K562 (cell line): ENCODE data around the gene IRX1. TPM values are rescaled to one million over a fixed set of nuclear protein-coding genes. Genes with fewer than 3 reads are reported as not detected.

Experiments
- ATAC-seq: fragments of 200-7000 bp; cut with Tn5 transposase; 3 replicates; pipeline ENCODE4 v1.9.1; 2020; ENCODE audit warnings: moderate library complexity
- BruUV-seq: library from RNA; stranded (reverse); fragments of 400-500 nt; replicated peaks from 2 replicates; lab custom pipeline; 2021; lab: Mats Ljungman, UMichigan
- CTCF ChIA-PET: fragments of 300-600 bp; formaldehyde crosslinking; extraction: SDS; loops from one replicate; lab custom pipeline; 2021; ENCODE audit warnings: low intra/inter-chr PET ratio; lab: Yijun Ruan, JAX
- POLR2A ChIA-PET: fragments of 300-600, 350-650 bp; sonication (Branson Sonifier 250); formaldehyde crosslinking; extraction: SDS; loops from one replicate; lab custom pipeline; 2021; ENCODE audit warnings: antibody characterized with exemption, inconsistent platforms; lab: Yijun Ruan, JAX
- DNase-seq, 4 experiments: peaks; one replicate each; pipeline versions ENCODE4 v3.0.0 to v3.0.0-alpha.2; 2011 to 2018; ENCODE audit warnings: low spot score in 3 of 4, mixed read lengths in 3 of 4; ENCODE audit errors: extremely low read depth in 1 of 4
- FAIRE-seq: peaks from 2 replicates; lab custom pipeline; 2011; peaks lifted over from hg19 to GRCh38; lab: Jason Lieb, UNC
- H2AFZ ChIP-seq: 2 replicates; pipeline ENCODE4 v1.6.0; 2011; ENCODE audit warnings: low read depth, low read length, control low read depth, inconsistent platforms
- H3K27ac ChIP-seq: fragments of 200-600 bp; 3 replicates; pipeline ENCODE4 v1.8.0; 2011; ENCODE audit warnings: low read depth, mild to moderate bottlenecking, control low read depth, inconsistent platforms, low read length, moderate library complexity, mixed read lengths; ENCODE audit errors: extremely low read depth
- H3K27me3 ChIP-seq, 2 experiments: fragments of 300-600 bp in 1 of 2; 2 replicates in 1 of 2; 3 replicates in 1 of 2; pipeline versions ENCODE4 v1.6.0 to v1.8.0; 2011; ENCODE audit warnings: inconsistent platforms in 2 of 2, low read length in 2 of 2, mild to moderate bottlenecking in 1 of 2, mixed read lengths in 1 of 2, moderate library complexity in 1 of 2; ENCODE audit not compliant: control insufficient read depth in 2 of 2, insufficient read depth in 2 of 2
- H3K36me3 ChIP-seq: fragments of 300-600 bp; 3 replicates; pipeline ENCODE4 v1.8.0; 2011; ENCODE audit warnings: mild to moderate bottlenecking, low read length, inconsistent platforms; ENCODE audit not compliant: control insufficient read depth, insufficient read depth
- H3K4me1 ChIP-seq, 2 experiments: fragments of 200-600 bp in 1 of 2; replicated peaks in 1 of 2; 2 replicates in 1 of 2; 3 replicates in 1 of 2; pipeline versions ENCODE4 v1.5.1 to v1.8.0; 2011; ENCODE audit warnings: inconsistent platforms in 2 of 2, low read length in 2 of 2, mild to moderate bottlenecking in 1 of 2, mixed read lengths in 1 of 2, moderate library complexity in 1 of 2; ENCODE audit not compliant: control insufficient read depth in 2 of 2, insufficient read depth in 2 of 2
- H3K4me2 ChIP-seq: 2 replicates; pipeline ENCODE4 v1.6.1; 2011; ENCODE audit warnings: low read length, control low read depth, inconsistent platforms, mixed read lengths; ENCODE audit not compliant: insufficient read depth
- H3K4me3 ChIP-seq: fragments of 200-600 bp; sonication (generic), shearing (Covaris generic); 2 replicates; pipeline ENCODE4 v1.5.1; 2016; ENCODE audit warnings: control low read depth, inconsistent platforms
- H3K79me2 ChIP-seq: fragments of 200-600 bp; 3 replicates; pipeline ENCODE4 v1.8.0; 2011; ENCODE audit warnings: low read length, inconsistent platforms; ENCODE audit not compliant: control insufficient read depth, insufficient read depth
- H3K9ac ChIP-seq, 2 experiments: 2 replicates each; pipeline versions ENCODE4 v1.6.0 to v1.6.1; 2011; ENCODE audit warnings: low read depth in 2 of 2, low read length in 2 of 2, control low read depth in 1 of 2, inconsistent platforms in 1 of 2, mild to moderate bottlenecking in 1 of 2, mixed read lengths in 1 of 2; ENCODE audit not compliant: insufficient read depth in 1 of 2
- H3K9me1 ChIP-seq: one replicate; pipeline ENCODE4 v1.6.0; 2011; ENCODE audit warnings: inconsistent platforms, mild to moderate bottlenecking, low read length, moderate library complexity; ENCODE audit not compliant: control insufficient read depth, insufficient read depth
- H3K9me3 ChIP-seq: replicated peaks from 2 replicates; pipeline ENCODE4 v1.5.1; 2011; ENCODE audit warnings: low read depth, low read length, inconsistent platforms; ENCODE audit not compliant: control insufficient read depth, insufficient read depth
- H4K20me1 ChIP-seq: replicated peaks from 2 replicates; pipeline ENCODE4 v1.6.1; 2011; ENCODE audit warnings: low read length, inconsistent platforms, mixed read lengths; ENCODE audit not compliant: control insufficient read depth, insufficient read depth
- EGR1 ChIP-seq: fragments of 450-650 bp; conservative IDR thresholded peaks from 2 replicates; pipeline ENCODE4 v1.6.1; 2017; ENCODE audit warnings: mild to moderate bottlenecking
- FOXK2 ChIP-seq, 2 experiments: fragments of 450-650 bp; IDR thresholded peaks in 1 of 2; conservative IDR thresholded peaks in 1 of 2; 2 replicates each; pipeline ENCODE4 v1.6.1; 2016; ENCODE audit warnings: low read depth in 2 of 2, mild to moderate bottlenecking in 1 of 2
- KLF6 ChIP-seq: fragments of 250-450 bp; sonication (Bioruptor Pico); IDR thresholded peaks from 2 replicates; pipeline ENCODE4 v1.4.0; 2020; ENCODE audit warnings: mild to moderate bottlenecking, moderate library complexity, borderline replicate concordance
- LCOR ChIP-seq: sonication (generic); formaldehyde crosslinking; IDR thresholded peaks from 2 replicates; pipeline ENCODE4 v1.8.0; 2022; ENCODE audit warnings: mild to moderate bottlenecking, missing genetic modification reagents
- MTA3 ChIP-seq: fragments of 450-650 bp; formaldehyde crosslinking; IDR thresholded peaks from 2 replicates; pipeline ENCODE4 v1.6.1; 2017; ENCODE audit warnings: mild to moderate bottlenecking, borderline replicate concordance
- POLR2B ChIP-seq: fragments of 450-650 bp; IDR thresholded peaks from 2 replicates; pipeline ENCODE4 v1.6.1; 2018; ENCODE audit warnings: low read depth; ENCODE audit not compliant: partially characterized antibody
- RAD21 ChIP-seq, 2 experiments: fragments of 250-450 bp in 1 of 2; fragments of 450-650 bp in 1 of 2; sonication (Bioruptor Pico) in 1 of 2; formaldehyde crosslinking in 1 of 2; IDR thresholded peaks in 1 of 2; conservative IDR thresholded peaks in 1 of 2; 2 replicates each; pipeline versions ENCODE4 v1.4.0 to v1.8.0; 2020 to 2022; ENCODE audit warnings: mild to moderate bottlenecking in 2 of 2, moderate library complexity in 1 of 2
- ZNF75A ChIP-seq: fragments of 450-650 bp; formaldehyde crosslinking; IDR thresholded peaks from 2 replicates; pipeline ENCODE4 v1.4.0; 2020; ENCODE audit warnings: mild to moderate bottlenecking
- WGBS: fragments of 100-300 bp; shearing (Covaris generic); methylation state at CpG from one replicate; pipeline ENCODE4 v1.1.6; 2016; ENCODE audit warnings: low coverage, mixed read lengths; ENCODE audit not compliant: insufficient coverage; ENCODE audit errors: missing lambda C conversion rate; 5-methylcytosine and 5-hydroxymethylcytosine counted together
- in situ Hi-C: fragments of 300-500 bp; cut with MboI; formaldehyde crosslinking; loops from 4 replicates; pipeline ENCODE4 v1.15.0; 2018; ENCODE audit warnings: inconsistent platforms, mixed read lengths
- intact Hi-C: fragments of 100-400 bp; cut with micrococcal nuclease; formaldehyde crosslinking; loops from 2 replicates; pipeline ENCODE4 v1.14.2; 2022
- polyA plus RNA-seq, 8 experiments: library from polyadenylated mRNA; depleted of rRNA in 4 of 8; stranded (reverse) in 5 of 8; unstranded in 3 of 8; fragments of >200 nt; fragmentation: Nextera tagmentation in 2 of 8; fragmentation: Illumina TruSeq in 1 of 8; extraction: Ambion mirVana in 2 of 8; extraction: Trizol in 1 of 8; gene quantifications; 2 replicates each; pipeline versions ENCODE4 v1.2.1 to v1.2.3, GENCODE V29; 2011 to 2014; ENCODE audit warnings: inconsistent platforms in 1 of 8, missing spikeins in 1 of 8
- total RNA-seq, 7 experiments: library from RNA; depleted of rRNA in 6 of 7; stranded (reverse); fragments of >200 nt in 6 of 7; fragmentation: Illumina TruSeq in 2 of 7; extraction: Trizol in 2 of 7; gene quantifications; 2 replicates each; pipeline versions ENCODE4 v1.2.1 to v1.2.3, GENCODE V29; 2011 to 2021; ENCODE audit warnings: low replicate concordance in 1 of 7
- TF ChIP-seq, protein P1 (sequence below), 2 experiments: IDR thresholded peaks; 2 replicates each; pipeline ENCODE4 v1.6.1; 2011; ENCODE audit warnings: borderline replicate concordance in 1 of 2, control low read depth in 1 of 2, low read depth in 1 of 2, low read length in 1 of 2, mild to moderate bottlenecking in 1 of 2, mixed read lengths in 1 of 2, moderate library complexity in 1 of 2; ENCODE audit not compliant: insufficient read depth in 1 of 2, insufficient read length in 1 of 2, poor library complexity in 1 of 2, severe bottlenecking in 1 of 2; ENCODE audit errors: extremely low read depth in 1 of 2
- TF ChIP-seq, protein P2 (sequence below): conservative IDR thresholded peaks from 2 replicates; pipeline ENCODE4 v1.6.1; 2011; ENCODE audit warnings: low read depth, mild to moderate bottlenecking, low read length; ENCODE audit not compliant: control insufficient read depth
- TF ChIP-seq, protein P3 (sequence below): fragments of 250-450 bp; sonication (Bioruptor Pico); IDR thresholded peaks from 2 replicates; pipeline ENCODE4 v1.5.1; 2021; ENCODE audit warnings: mild to moderate bottlenecking
- TF ChIP-seq, protein P4 (sequence below), 3 experiments: IDR thresholded peaks in 2 of 3; conservative IDR thresholded peaks in 1 of 3; 2 replicates each; pipeline ENCODE4 v1.5.1; 2011 to 2012; ENCODE audit warnings: low read length in 3 of 3, mild to moderate bottlenecking in 3 of 3, control low read depth in 2 of 3, improper control_type of control experiment in 1 of 3, inconsistent platforms in 1 of 3, low read depth in 1 of 3, mixed read lengths in 1 of 3, moderate library complexity in 1 of 3; ENCODE audit not compliant: insufficient read depth in 2 of 3

The IRX1 gene
- total and polyA plus RNA-seq, 9 of the 15 experiments (the other 6 are each of a cell fraction or from before 2014, with no cell fraction given) = not detected

DNA sequence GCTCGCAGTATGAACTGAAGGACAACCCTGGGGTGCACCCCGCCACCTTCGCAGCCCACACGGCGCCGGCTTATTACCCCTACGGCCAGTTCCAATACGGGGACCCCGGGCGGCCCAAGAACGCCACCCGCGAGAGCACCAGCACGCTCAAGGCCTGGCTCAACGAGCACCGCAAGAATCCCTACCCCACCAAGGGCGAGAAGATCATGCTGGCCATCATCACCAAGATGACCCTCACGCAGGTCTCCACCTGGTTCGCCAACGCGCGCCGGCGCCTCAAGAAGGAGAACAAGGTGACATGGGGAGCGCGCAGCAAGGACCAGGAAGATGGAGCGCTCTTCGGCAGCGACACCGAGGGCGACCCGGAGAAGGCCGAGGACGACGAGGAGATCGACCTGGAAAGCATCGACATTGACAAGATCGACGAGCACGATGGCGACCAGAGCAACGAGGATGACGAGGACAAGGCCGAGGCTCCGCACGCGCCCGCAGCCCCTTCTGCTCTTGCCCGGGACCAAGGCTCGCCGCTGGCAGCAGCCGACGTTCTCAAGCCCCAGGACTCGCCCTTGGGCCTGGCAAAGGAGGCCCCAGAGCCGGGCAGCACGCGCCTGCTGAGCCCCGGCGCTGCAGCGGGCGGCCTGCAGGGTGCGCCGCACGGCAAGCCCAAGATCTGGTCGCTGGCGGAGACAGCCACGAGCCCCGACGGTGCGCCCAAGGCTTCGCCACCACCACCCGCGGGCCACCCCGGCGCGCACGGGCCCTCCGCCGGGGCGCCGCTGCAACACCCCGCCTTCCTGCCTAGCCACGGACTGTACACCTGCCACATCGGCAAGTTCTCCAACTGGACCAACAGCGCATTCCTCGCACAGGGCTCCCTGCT lies 3.8 kb downstream of the IRX1 start:
- DNase-seq (no peak), FAIRE-seq (no peak), ATAC-seq (peak; percentile 64)
- in situ Hi-C loops (no loop called here), intact Hi-C loops (no loop called here)
- ChIA-PET CTCF (no interaction called here), POLR2A (no interaction called here)
- 19% methylated on average over 55 of the region's 86 CpGs for WGBS
- Histone ChIP-seq H3K27me3 (peaks cover 22 to 68% of the 10 kb centered on the region in 2 experiments; a peak in 4 of 5 replicates), H3K4me1 (peaks cover 0 to 21% of the 10 kb centered on the region in 2 experiments; a peak in 2 of 5 replicates), H3K27ac (no peak overlapping the region), H3K9me1 (no peaks in the 10 kb centered on the region), H2AFZ (no peak overlapping the region), H3K4me2 (no peak overlapping the region), H3K9me3 (no peaks in the 10 kb centered on the region), H4K20me1 (0 out of 2 replicates have a peak, but pooled peaks cover 4% of the 10 kb centered on the region), H3K4me3 (no peak overlapping the region), H3K79me2 (no peaks in the 10 kb centered on the region), H3K9ac (no peak overlapping the region), H3K36me3 (no peaks in the 10 kb centered on the region)
- BruUV-seq = no TSS peak
- no peak for TF ChIP-seq FOXK2 (conservative IDR thresholded peaks at IDR 0.05 in 1 of 2, IDR thresholded peaks at IDR 0.05 in 1 of 2; ENCODE audit: low read depth in 2 of 2)
- TF ChIP-seq, protein P1, sequence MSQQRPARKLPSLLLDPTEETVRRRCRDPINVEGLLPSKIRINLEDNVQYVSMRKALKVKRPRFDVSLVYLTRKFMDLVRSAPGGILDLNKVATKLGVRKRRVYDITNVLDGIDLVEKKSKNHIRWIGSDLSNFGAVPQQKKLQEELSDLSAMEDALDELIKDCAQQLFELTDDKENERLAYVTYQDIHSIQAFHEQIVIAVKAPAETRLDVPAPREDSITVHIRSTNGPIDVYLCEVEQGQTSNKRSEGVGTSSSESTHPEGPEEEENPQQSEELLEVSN (IDR thresholded peaks at IDR 0.05; ENCODE audit: borderline replicate concordance in 1 of 2, extremely low read depth in 1 of 2, insufficient read depth in 1 of 2, insufficient read length in 1 of 2, low read depth in 1 of 2, low read length in 1 of 2, poor library complexity in 1 of 2, severe bottlenecking in 1 of 2) = peak in 1 of 2 experiments; percentile 7
- TF ChIP-seq, protein P2, sequence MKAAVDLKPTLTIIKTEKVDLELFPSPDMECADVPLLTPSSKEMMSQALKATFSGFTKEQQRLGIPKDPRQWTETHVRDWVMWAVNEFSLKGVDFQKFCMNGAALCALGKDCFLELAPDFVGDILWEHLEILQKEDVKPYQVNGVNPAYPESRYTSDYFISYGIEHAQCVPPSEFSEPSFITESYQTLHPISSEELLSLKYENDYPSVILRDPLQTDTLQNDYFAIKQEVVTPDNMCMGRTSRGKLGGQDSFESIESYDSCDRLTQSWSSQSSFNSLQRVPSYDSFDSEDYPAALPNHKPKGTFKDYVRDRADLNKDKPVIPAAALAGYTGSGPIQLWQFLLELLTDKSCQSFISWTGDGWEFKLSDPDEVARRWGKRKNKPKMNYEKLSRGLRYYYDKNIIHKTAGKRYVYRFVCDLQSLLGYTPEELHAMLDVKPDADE = no peak
- no peak for TF ChIP-seq MTA3
- no peak for TF ChIP-seq LCOR (CRISPR knock-in tag)
- TF ChIP-seq POLR2B = no peak
- TF ChIP-seq, protein P3, sequence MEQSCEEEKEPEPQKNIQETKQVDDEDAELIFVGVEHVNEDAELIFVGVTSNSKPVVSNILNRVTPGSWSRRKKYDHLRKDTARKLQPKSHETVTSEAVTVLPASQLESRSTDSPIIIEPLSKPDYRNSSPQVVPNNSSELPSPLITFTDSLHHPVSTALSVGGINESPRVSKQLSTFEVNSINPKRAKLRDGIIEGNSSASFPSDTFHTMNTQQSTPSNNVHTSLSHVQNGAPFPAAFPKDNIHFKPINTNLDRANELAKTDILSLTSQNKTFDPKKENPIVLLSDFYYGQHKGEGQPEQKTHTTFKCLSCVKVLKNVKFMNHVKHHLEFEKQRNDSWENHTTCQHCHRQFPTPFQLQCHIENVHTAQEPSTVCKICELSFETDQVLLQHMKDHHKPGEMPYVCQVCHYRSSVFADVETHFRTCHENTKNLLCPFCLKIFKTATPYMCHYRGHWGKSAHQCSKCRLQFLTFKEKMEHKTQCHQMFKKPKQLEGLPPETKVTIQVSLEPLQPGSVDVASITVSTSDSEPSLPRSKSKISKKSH (CRISPR knock-in tag) = no peak
- TF ChIP-seq, protein P4, sequence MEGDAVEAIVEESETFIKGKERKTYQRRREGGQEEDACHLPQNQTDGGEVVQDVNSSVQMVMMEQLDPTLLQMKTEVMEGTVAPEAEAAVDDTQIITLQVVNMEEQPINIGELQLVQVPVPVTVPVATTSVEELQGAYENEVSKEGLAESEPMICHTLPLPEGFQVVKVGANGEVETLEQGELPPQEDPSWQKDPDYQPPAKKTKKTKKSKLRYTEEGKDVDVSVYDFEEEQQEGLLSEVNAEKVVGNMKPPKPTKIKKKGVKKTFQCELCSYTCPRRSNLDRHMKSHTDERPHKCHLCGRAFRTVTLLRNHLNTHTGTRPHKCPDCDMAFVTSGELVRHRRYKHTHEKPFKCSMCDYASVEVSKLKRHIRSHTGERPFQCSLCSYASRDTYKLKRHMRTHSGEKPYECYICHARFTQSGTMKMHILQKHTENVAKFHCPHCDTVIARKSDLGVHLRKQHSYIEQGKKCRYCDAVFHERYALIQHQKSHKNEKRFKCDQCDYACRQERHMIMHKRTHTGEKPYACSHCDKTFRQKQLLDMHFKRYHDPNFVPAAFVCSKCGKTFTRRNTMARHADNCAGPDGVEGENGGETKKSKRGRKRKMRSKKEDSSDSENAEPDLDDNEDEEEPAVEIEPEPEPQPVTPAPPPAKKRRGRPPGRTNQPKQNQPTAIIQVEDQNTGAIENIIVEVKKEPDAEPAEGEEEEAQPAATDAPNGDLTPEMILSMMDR (IDR thresholded peaks at IDR 0.05 in 2 of 3, conservative IDR thresholded peaks at IDR 0.05 in 1 of 3; ENCODE audit: insufficient read depth in 2 of 3, low read depth in 1 of 3, low read length in 3 of 3) = 0 out of 6 replicates have a peak, but pooled peaks of 2 of the 3 experiments have one; percentile 15 to 19
- no peak for TF ChIP-seq EGR1
- TF ChIP-seq RAD21 (CRISPR knock-in tag; conservative IDR thresholded peaks at IDR 0.05 in 1 of 2, IDR thresholded peaks at IDR 0.05 in 1 of 2) = peak in 1 of 2 experiments; percentile 14; a peak in 1 of 4 replicates
- TF ChIP-seq ZNF75A (CRISPR knock-in tag) = no peak
- TF ChIP-seq KLF6 (CRISPR knock-in tag) = no peak
